ENCODE results near the gene PSMG3. TPM values are rescaled to one million over a fixed set of nuclear protein-coding genes. Genes with fewer than 3 reads are reported as not detected.

The PSMG3 gene
- polyA plus RNA-seq (2013, experiment 1 of 2): 13.5 TPM
- 12.9 TPM for polyA plus RNA-seq (2013, experiment 2 of 2)

DNA sequence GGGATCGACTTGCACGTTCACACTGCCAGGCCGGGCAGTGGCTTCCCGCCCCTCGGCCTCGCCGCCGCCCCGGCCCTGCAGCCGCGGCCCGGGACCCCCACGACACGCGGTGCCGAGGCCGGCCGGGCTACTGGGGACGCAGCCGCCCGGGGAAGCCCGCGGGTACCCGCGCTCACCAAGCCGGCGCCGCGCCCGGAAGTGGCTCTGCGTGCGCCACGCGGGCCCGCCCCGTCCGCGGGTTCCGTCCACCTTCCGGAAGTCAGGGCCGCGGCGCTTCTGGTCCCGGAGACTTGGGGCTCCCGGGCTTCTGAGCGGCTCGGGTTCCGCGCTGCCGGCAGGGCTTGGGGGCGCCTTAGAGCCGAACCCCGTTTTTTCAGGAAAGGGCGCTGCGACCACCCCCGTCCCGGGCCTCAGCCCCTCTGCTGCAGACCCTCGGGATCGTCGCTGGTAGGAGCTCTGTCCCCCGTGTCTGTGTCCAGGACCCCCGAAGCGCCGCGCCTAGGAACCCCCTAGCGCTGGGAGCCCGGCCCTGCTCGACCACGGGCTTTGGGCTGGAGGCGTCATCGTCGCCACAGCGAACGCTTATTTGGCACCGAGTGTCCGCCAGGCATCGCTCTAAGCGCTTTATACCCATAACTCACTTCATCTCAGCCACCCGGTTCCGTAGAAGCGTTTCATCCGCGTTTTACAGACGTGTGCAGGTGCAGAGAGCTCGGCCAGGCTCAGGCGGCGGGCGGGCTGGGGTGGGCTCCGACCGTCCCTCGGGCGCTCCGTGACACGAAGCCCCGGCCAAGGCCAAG, at the start of gene PSMG3:
Gene PSMG3 (minus strand): TSS at position 200 of the 800 bp plus-strand sequence. CDS start 693 bp downstream, outside the sequence.
- peak within 1 kb of the TSS; percentile 81 for H3K9ac ChIP-seq (ENCODE audit: low read length)
- H3K4me1 ChIP-seq (ENCODE audit: control insufficient read depth, low read depth, low read length): peaks cover 6% of the 10 kb centered on the region
- H2BK5ac ChIP-seq (ENCODE audit: low read length): no peak within 1 kb of the TSS
- peak within 1 kb of the TSS; percentile 77 for H3K18ac ChIP-seq (ENCODE audit: low read length)
- H3K4me3 ChIP-seq (ENCODE audit: low read length): peak within 1 kb of the TSS; percentile 38
- WGBS (ENCODE audit: extremely low coverage, insufficient coverage, low lambda C conversion rate): no CpG with 5 or more reads among the region's 95 CpGs
- H3K56ac ChIP-seq (ENCODE audit: low read length): peak within 1 kb of the TSS; percentile 78
- H3K36me3 ChIP-seq (ENCODE audit: control insufficient read depth, insufficient read depth, low read length): no peaks in the 10 kb centered on the region
- H3K79me2 ChIP-seq (ENCODE audit: control insufficient read depth, insufficient read depth, low read length): no peaks in the 10 kb centered on the region
- DNase-seq: peak; percentile 82
- no peak within 1 kb of the TSS for H2BK120ac ChIP-seq (ENCODE audit: low read depth, low read length)
- no peak within 1 kb of the TSS for H3K27ac ChIP-seq (ENCODE audit: low read depth, low read length)
- H4K5ac ChIP-seq (ENCODE audit: low read length): no peak within 1 kb of the TSS
- no peak within 1 kb of the TSS for H4K8ac ChIP-seq (ENCODE audit: low read depth, low read length)
- no peak within 1 kb of the TSS for H2AK5ac ChIP-seq (ENCODE audit: low read length)
- H2BK15ac ChIP-seq (replicated peaks; ENCODE audit: low read depth): no peak within 1 kb of the TSS
- no peak within 1 kb of the TSS for H3K23ac ChIP-seq (ENCODE audit: low read length)
- no peaks in the 10 kb centered on the region for H3K79me1 ChIP-seq (ENCODE audit: low read length)
- H3K4me2 ChIP-seq (ENCODE audit: low read length): peak within 1 kb of the TSS; percentile 8
- peak within 1 kb of the TSS; percentile 85 for H3K4ac ChIP-seq (ENCODE audit: low read depth, low read length)
- H3K27me3 ChIP-seq (ENCODE audit: insufficient read depth, low read length, poor library complexity): no peaks in the 10 kb centered on the region

GRCh38 chr7:1618475-1618874, 48.6 kb upstream of the PSMG3 start:
- Histone ChIP-seq H3K4me3 (ENCODE audit: low read length) (no peak overlapping the region), H4K8ac (ENCODE audit: low read depth, low read length) (no peak overlapping the region), H3K4ac (ENCODE audit: low read depth, low read length) (no peak overlapping the region), H3K79me1 (ENCODE audit: low read length) (no peaks in the 10 kb centered on the region), H2AK5ac (ENCODE audit: low read length) (no peak overlapping the region), H3K56ac (ENCODE audit: low read length) (no peak overlapping the region), H3K9ac (ENCODE audit: low read length) (no peak overlapping the region), H3K79me2 (ENCODE audit: control insufficient read depth, insufficient read depth, low read length) (no peaks in the 10 kb centered on the region), H3K18ac (ENCODE audit: low read length) (no peak overlapping the region), H3K27ac (ENCODE audit: low read depth, low read length) (no peak overlapping the region), H4K5ac (ENCODE audit: low read length) (no peak overlapping the region), H3K36me3 (ENCODE audit: control insufficient read depth, insufficient read depth, low read length) (no peaks in the 10 kb centered on the region), H2BK5ac (ENCODE audit: low read length) (no peak overlapping the region), H3K4me1 (ENCODE audit: control insufficient read depth, low read depth, low read length) (no peaks in the 10 kb centered on the region), H2BK120ac (ENCODE audit: low read depth, low read length) (no peak overlapping the region), H3K23ac (ENCODE audit: low read length) (no peak overlapping the region), H3K4me2 (ENCODE audit: low read length) (no peak overlapping the region), H2BK15ac (replicated peaks; ENCODE audit: low read depth) (no peak overlapping the region), H3K27me3 (ENCODE audit: insufficient read depth, low read length, poor library complexity) (no peaks in the 10 kb centered on the region)
- 100% methylated on average over 3 of the region's 3 CpGs for WGBS (ENCODE audit: extremely low coverage, insufficient coverage, low lambda C conversion rate)
- no peak for DNase-seq

- H2BK120ac ChIP-seq (ENCODE audit: low read depth, low read length): no peak overlapping the region
- no peak overlapping the region for H2BK15ac ChIP-seq (replicated peaks; ENCODE audit: low read depth)
- no peak overlapping the region for H3K56ac ChIP-seq (ENCODE audit: low read length)
- H3K4ac ChIP-seq (ENCODE audit: low read depth, low read length): no peak overlapping the region
- no peak overlapping the region for H2AK5ac ChIP-seq (ENCODE audit: low read length)
- H3K27ac ChIP-seq (ENCODE audit: low read depth, low read length): no peak overlapping the region
- 100% methylated on average over 1 of the region's 8 CpGs for WGBS (ENCODE audit: extremely low coverage, insufficient coverage, low lambda C conversion rate)
- DNase-seq: no peak
- H4K5ac ChIP-seq (ENCODE audit: low read length): no peak overlapping the region
- H2BK5ac ChIP-seq (ENCODE audit: low read length): no peak overlapping the region
- no peak overlapping the region for H3K9ac ChIP-seq (ENCODE audit: low read length)
- no peak overlapping the region for H3K18ac ChIP-seq (ENCODE audit: low read length)
- H4K8ac ChIP-seq (ENCODE audit: low read depth, low read length): no peak overlapping the region
- H3K79me2 ChIP-seq (ENCODE audit: control insufficient read depth, insufficient read depth, low read length): no peaks in the 10 kb centered on the region
- H3K23ac ChIP-seq (ENCODE audit: low read length): no peak overlapping the region
- H3K79me1 ChIP-seq (ENCODE audit: low read length): no peaks in the 10 kb centered on the region
- no peaks in the 10 kb centered on the region for H3K36me3 ChIP-seq (ENCODE audit: control insufficient read depth, insufficient read depth, low read length)
- H3K27me3 ChIP-seq (ENCODE audit: insufficient read depth, low read length, poor library complexity): no peaks in the 10 kb centered on the region
- no peak overlapping the region for H3K4me3 ChIP-seq (ENCODE audit: low read length)
- no peaks in the 10 kb centered on the region for H3K4me1 ChIP-seq (ENCODE audit: control insufficient read depth, low read depth, low read length)
- no peak overlapping the region for H3K4me2 ChIP-seq (ENCODE audit: low read length)
These were observed 48.1 kb upstream of the PSMG3 start for GRCh38 chr7:1617957-1618356.

DNA sequence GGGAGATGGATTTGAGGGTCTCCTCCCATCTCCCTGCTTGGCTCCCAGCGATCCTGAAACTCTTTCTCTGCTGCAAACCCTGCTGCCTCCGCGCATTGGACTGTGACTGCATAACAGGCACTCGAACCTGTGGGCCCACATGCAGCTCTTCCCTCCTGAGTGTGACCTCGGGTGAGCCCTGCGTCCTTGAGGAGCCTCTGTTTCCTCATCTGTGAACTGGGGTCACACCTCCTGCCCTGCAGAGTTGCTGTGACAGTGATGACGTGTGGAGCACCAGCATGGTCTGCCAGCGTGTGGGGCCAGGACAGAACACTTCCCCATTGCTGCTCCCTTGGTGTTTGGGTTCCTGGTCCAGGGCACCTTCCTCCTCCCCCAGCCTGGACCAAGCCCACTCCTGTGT, 46.9 kb upstream of the PSMG3 start:
- no peak for DNase-seq
- no peak overlapping the region for H3K56ac ChIP-seq (ENCODE audit: low read length)
- no peak overlapping the region for H2AK5ac ChIP-seq (ENCODE audit: low read length)
- H2BK5ac ChIP-seq (ENCODE audit: low read length): no peak overlapping the region
- no peaks in the 10 kb centered on the region for H3K27me3 ChIP-seq (ENCODE audit: insufficient read depth, low read length, poor library complexity)
- H3K79me1 ChIP-seq (ENCODE audit: low read length): no peaks in the 10 kb centered on the region
- no peak overlapping the region for H4K8ac ChIP-seq (ENCODE audit: low read depth, low read length)
- H3K4ac ChIP-seq (ENCODE audit: low read depth, low read length): no peak overlapping the region
- no peak overlapping the region for H3K4me2 ChIP-seq (ENCODE audit: low read length)
- H2BK15ac ChIP-seq (replicated peaks; ENCODE audit: low read depth): no peak overlapping the region
- no peak overlapping the region for H3K4me3 ChIP-seq (ENCODE audit: low read length)
- H3K36me3 ChIP-seq (ENCODE audit: control insufficient read depth, insufficient read depth, low read length): no peaks in the 10 kb centered on the region
- H3K23ac ChIP-seq (ENCODE audit: low read length): no peak overlapping the region
- no peak overlapping the region for H3K9ac ChIP-seq (ENCODE audit: low read length)
- H3K4me1 ChIP-seq (ENCODE audit: control insufficient read depth, low read depth, low read length): no peaks in the 10 kb centered on the region
- WGBS (ENCODE audit: extremely low coverage, insufficient coverage, low lambda C conversion rate): no CpG with 5 or more reads among the region's 8 CpGs
- H3K27ac ChIP-seq (ENCODE audit: low read depth, low read length): no peak overlapping the region
- no peak overlapping the region for H2BK120ac ChIP-seq (ENCODE audit: low read depth, low read length)
- no peaks in the 10 kb centered on the region for H3K79me2 ChIP-seq (ENCODE audit: control insufficient read depth, insufficient read depth, low read length)
- no peak overlapping the region for H3K18ac ChIP-seq (ENCODE audit: low read length)
- H4K5ac ChIP-seq (ENCODE audit: low read length): no peak overlapping the region

- Histone ChIP-seq H3K27me3 (ENCODE audit: insufficient read depth, low read length, poor library complexity) (no peaks in the 10 kb centered on the region), H3K4ac (ENCODE audit: low read depth, low read length) (no peak overlapping the region), H3K79me2 (ENCODE audit: control insufficient read depth, insufficient read depth, low read length) (no peaks in the 10 kb centered on the region), H4K8ac (ENCODE audit: low read depth, low read length) (no peak overlapping the region), H3K18ac (ENCODE audit: low read length) (no peak overlapping the region), H3K9ac (ENCODE audit: low read length) (no peak overlapping the region), H3K4me3 (ENCODE audit: low read length) (no peak overlapping the region), H3K4me1 (ENCODE audit: control insufficient read depth, low read depth, low read length) (no peaks in the 10 kb centered on the region), H3K56ac (ENCODE audit: low read length) (no peak overlapping the region), H2BK15ac (replicated peaks; ENCODE audit: low read depth) (no peak overlapping the region), H3K4me2 (ENCODE audit: low read length) (no peak overlapping the region), H3K79me1 (ENCODE audit: low read length) (no peaks in the 10 kb centered on the region), H3K36me3 (ENCODE audit: control insufficient read depth, insufficient read depth, low read length) (no peaks in the 10 kb centered on the region), H4K5ac (ENCODE audit: low read length) (no peak overlapping the region), H3K23ac (ENCODE audit: low read length) (no peak overlapping the region), H2BK120ac (ENCODE audit: low read depth, low read length) (no peak overlapping the region), H3K27ac (ENCODE audit: low read depth, low read length) (no peak overlapping the region), H2AK5ac (ENCODE audit: low read length) (no peak overlapping the region), H2BK5ac (ENCODE audit: low read length) (no peak overlapping the region)
- WGBS (ENCODE audit: extremely low coverage, insufficient coverage, low lambda C conversion rate): no CpG with 5 or more reads among the region's 10 CpGs
- DNase-seq: peak; percentile 20
These were observed 41.9 kb upstream of the PSMG3 start for GRCh38 chr7:1611708-1612241.

Measured in mesendoderm (in vitro differentiated cells).